ENCODE results near the gene RAB4B.

RAB4B gene

DNA sequence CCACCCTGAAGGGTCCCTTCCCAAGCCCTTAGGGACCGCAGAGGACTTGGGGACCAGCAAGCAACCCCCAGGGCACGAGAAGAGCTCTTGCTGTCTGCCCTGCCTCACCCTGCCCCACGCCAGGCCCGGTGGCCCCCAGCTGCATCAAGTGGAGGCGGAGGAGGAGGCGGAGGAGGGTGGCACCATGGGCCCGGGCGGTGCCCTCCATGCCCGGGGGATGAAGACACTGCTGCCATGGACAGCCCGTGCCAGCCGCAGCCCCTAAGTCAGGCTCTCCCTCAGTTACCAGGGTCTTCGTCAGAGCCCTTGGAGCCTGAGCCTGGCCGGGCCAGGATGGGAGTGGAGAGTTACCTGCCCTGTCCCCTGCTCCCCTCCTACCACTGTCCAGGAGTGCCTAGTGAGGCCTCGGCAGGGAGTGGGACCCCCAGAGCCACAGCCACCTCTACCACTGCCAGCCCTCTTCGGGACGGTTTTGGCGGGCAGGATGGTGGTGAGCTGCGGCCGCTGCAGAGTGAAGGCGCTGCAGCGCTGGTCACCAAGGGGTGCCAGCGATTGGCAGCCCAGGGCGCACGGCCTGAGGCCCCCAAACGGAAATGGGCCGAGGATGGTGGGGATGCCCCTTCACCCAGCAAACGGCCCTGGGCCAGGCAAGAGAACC lies 22.4 kb downstream of the RAB4B start:
- no peak for DNase-seq (ENCODE audit: low read depth in 1 of 2, low spot score in 1 of 2)
- TF ChIP-seq GABPA (IDR thresholded peaks at IDR 0.05; ENCODE audit: low read depth) (no peak), SPI1 (IDR thresholded peaks at IDR 0.05; ENCODE audit: borderline replicate concordance, low read depth) (no peak)
- H3K4me3 ChIP-seq (replicated peaks; ENCODE audit: insufficient read depth, low read length) = peak overlapping the region; percentile 90
- no peaks in the 10 kb centered on the region for H3K27me3 ChIP-seq (ENCODE audit: insufficient read depth, poor library complexity, severe bottlenecking)
- peak overlapping the region; percentile 91 for H3K27ac ChIP-seq (replicated peaks)

DNA sequence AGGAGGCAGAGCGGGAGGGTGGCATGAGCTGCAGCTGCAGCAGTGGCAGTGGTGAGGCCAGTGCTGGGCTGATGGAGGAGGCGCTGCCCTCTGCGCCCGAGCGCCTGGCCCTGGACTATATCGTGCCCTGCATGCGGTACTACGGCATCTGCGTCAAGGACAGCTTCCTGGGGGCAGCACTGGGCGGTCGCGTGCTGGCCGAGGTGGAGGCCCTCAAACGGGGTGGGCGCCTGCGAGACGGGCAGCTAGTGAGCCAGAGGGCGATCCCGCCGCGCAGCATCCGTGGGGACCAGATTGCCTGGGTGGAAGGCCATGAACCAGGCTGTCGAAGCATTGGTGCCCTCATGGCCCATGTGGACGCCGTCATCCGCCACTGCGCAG lies 22.9 kb downstream of the RAB4B start:
- Histone ChIP-seq H3K27me3 (ENCODE audit: insufficient read depth, poor library complexity, severe bottlenecking) (no peaks in the 10 kb centered on the region), H3K27ac (replicated peaks) (0 out of 2 replicates have a peak overlapping the region, but pooled peaks have one; percentile 19), H3K4me3 (replicated peaks; ENCODE audit: insufficient read depth, low read length) (no peak overlapping the region; the same call in 1 of the 2 replicates)
- no peak for TF ChIP-seq SPI1 (IDR thresholded peaks at IDR 0.05; ENCODE audit: borderline replicate concordance, low read depth)
- no peak for DNase-seq (ENCODE audit: low read depth in 1 of 2, low spot score in 1 of 2)

DNA sequence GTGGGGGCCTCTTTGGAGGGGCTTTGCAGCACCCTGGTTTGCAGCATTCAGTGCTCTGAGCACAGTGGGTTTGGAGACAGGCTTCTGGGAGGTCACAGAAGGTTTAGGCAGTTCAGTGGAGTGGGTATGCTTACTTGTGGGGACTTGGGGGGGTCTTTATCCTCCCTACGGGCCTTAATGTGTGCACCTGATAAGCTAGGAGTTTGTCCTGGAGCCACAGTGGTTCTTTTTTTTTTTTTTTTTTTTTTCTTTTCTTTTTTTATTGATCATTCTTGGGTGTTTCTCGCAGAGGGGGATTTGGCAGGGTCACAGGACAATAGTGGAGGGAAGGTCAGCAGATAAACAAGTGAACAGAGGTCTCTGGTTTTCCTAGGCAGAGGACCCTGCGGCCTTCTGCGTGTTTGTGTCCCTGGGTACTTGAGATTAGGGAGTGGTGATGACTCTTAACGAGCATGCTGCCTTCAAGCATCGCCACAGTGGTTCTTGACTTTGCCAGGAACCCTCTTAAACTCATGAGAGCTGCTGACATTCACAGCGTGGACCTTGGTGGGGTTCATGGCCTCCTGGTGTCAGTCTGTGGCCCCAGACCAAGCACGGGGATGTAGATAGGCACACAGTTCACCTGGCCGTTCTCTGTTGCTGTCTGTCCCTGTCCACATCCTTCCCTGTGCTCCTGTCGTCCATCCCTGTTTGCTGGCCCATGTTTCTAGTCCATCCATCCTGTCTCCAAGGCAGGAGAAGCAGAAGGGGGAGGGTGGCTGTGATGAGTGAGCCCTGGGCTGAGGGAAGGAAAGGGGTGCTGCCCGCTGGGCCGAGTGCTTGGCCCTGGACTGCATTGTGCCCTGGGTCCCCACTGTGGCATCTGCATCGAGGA lies 23.6 kb downstream of the RAB4B start:
- Histone ChIP-seq H3K27me3 (ENCODE audit: insufficient read depth, poor library complexity, severe bottlenecking) (no peaks in the 10 kb centered on the region), H3K27ac (replicated peaks) (peak overlapping the region; percentile 36), H3K4me3 (replicated peaks; ENCODE audit: insufficient read depth, low read length) (no peak overlapping the region; the same call in 1 of the 2 replicates)
- no peak for DNase-seq (ENCODE audit: low read depth in 1 of 2, low spot score in 1 of 2)
- TF ChIP-seq SPI1 (IDR thresholded peaks at IDR 0.05; ENCODE audit: borderline replicate concordance, low read depth) = no peak
- TF ChIP-seq, protein P1, sequence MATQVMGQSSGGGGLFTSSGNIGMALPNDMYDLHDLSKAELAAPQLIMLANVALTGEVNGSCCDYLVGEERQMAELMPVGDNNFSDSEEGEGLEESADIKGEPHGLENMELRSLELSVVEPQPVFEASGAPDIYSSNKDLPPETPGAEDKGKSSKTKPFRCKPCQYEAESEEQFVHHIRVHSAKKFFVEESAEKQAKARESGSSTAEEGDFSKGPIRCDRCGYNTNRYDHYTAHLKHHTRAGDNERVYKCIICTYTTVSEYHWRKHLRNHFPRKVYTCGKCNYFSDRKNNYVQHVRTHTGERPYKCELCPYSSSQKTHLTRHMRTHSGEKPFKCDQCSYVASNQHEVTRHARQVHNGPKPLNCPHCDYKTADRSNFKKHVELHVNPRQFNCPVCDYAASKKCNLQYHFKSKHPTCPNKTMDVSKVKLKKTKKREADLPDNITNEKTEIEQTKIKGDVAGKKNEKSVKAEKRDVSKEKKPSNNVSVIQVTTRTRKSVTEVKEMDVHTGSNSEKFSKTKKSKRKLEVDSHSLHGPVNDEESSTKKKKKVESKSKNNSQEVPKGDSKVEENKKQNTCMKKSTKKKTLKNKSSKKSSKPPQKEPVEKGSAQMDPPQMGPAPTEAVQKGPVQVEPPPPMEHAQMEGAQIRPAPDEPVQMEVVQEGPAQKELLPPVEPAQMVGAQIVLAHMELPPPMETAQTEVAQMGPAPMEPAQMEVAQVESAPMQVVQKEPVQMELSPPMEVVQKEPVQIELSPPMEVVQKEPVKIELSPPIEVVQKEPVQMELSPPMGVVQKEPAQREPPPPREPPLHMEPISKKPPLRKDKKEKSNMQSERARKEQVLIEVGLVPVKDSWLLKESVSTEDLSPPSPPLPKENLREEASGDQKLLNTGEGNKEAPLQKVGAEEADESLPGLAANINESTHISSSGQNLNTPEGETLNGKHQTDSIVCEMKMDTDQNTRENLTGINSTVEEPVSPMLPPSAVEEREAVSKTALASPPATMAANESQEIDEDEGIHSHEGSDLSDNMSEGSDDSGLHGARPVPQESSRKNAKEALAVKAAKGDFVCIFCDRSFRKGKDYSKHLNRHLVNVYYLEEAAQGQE (IDR thresholded peaks at IDR 0.05; ENCODE audit: insufficient replicate concordance, low read depth) = no peak
- TF ChIP-seq POLR2AphosphoS5 (IDR thresholded peaks at IDR 0.05; ENCODE audit: low read depth) = peak; percentile 30; the same call in 1 of the 2 replicates

DNA sequence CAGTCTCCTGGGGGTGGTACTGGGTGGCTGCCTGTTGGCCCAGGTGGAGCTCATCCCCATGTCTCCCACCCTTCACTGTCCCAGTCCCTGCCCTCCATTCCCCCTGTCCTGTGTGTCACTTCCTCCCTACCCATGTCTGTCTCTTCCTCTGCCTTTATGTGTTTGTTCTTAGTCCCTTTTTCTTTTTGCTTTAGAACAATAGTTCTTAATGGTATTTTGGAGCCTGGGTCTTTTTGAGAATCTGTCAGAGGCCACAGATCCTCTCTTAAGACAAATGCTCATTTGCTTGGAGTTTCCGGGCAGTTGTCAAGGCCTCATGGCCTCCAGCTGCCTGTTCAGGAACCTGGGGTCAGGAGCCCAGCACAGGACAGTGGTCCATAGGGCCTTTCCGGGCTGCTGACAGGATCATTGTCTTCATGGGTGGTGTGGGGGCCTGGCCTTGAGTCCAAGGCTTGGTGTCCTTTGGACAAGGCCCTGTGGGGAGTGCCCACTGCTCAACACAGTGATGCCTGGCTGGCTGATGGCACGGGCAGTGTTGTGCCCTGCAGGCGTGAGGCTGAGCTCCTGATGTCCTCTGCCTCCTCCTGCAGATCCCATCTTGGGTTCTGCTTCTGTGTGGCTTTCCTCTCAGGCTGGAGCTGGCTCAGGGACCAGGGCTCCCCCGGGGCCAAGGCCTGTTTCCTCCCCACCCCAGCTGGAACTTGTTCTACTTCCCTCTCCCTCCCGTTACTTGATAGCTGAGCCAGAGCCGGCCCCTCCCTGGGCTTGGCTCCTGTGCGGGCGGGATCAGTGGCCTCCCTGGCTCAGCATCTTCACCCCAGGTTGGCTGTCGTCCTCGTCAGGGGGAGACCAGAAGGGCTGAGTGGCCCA lies 24.5 kb downstream of the RAB4B start:
- peak overlapping the region; percentile 49 for H3K27ac ChIP-seq (replicated peaks)
- peak overlapping the region; percentile 23 for H3K4me3 ChIP-seq (replicated peaks; ENCODE audit: insufficient read depth, low read length)
- DNase-seq (ENCODE audit: low read depth in 1 of 2, low spot score in 1 of 2) = peak in 1 of 2 experiments; percentile 72
- TF ChIP-seq POLR2AphosphoS5 (IDR thresholded peaks at IDR 0.05; ENCODE audit: low read depth) = no peak
- TF ChIP-seq SPI1 (IDR thresholded peaks at IDR 0.05; ENCODE audit: borderline replicate concordance, low read depth) = peak; percentile 51; the same call in 1 of the 2 replicates
- no peak for TF ChIP-seq GABPA (IDR thresholded peaks at IDR 0.05; ENCODE audit: low read depth)
- TF ChIP-seq, protein P1 (IDR thresholded peaks at IDR 0.05; ENCODE audit: insufficient replicate concordance, low read depth) = no peak
- no peaks in the 10 kb centered on the region for H3K27me3 ChIP-seq (ENCODE audit: insufficient read depth, poor library complexity, severe bottlenecking)

DNA sequence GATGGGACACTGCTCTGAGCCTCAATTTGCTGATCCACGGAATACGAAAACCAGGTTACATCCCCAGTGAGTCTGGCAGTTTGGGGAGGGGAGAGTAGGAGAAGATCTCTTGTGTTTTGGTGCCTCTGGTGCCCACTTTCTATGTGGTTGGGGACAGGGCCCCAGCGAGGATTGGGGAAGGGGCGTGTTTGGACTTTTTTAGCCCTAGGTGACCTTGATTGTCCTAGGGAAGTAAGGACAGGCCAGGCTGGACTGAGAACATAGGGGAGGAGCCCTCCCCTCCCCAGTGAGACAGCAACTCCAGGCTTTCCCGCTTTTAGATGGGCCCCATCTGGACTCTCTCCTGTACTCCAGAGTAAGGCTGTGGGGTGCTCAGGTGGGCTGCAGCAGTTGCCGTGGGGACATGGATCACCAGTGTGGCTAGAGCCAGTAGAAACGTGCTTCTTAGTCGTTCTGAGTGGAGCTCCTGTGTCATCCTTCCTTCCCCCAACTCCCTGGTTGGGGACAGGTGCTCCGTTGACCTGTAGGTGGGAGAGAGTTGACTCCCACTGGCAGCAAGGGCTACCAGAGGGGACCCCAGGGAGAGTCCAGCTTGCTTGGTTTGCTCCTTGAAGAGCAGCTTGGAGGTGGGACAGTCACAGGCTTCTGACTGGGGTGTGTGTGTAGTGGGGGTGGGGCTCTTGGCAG lies 25.3 kb downstream of the RAB4B start:
- no peak for DNase-seq (ENCODE audit: low read depth in 1 of 2, low spot score in 1 of 2)
- Histone ChIP-seq H3K4me3 (replicated peaks; ENCODE audit: insufficient read depth, low read length) (peak overlapping the region; percentile 7), H3K27ac (replicated peaks) (peak overlapping the region; percentile 49)

More for the DNA sequence above, 25.3 kb downstream of the RAB4B start:
- no peak for TF ChIP-seq SPI1 (IDR thresholded peaks at IDR 0.05; ENCODE audit: borderline replicate concordance, low read depth)
- TF ChIP-seq, protein P2, sequence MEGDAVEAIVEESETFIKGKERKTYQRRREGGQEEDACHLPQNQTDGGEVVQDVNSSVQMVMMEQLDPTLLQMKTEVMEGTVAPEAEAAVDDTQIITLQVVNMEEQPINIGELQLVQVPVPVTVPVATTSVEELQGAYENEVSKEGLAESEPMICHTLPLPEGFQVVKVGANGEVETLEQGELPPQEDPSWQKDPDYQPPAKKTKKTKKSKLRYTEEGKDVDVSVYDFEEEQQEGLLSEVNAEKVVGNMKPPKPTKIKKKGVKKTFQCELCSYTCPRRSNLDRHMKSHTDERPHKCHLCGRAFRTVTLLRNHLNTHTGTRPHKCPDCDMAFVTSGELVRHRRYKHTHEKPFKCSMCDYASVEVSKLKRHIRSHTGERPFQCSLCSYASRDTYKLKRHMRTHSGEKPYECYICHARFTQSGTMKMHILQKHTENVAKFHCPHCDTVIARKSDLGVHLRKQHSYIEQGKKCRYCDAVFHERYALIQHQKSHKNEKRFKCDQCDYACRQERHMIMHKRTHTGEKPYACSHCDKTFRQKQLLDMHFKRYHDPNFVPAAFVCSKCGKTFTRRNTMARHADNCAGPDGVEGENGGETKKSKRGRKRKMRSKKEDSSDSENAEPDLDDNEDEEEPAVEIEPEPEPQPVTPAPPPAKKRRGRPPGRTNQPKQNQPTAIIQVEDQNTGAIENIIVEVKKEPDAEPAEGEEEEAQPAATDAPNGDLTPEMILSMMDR (IDR thresholded peaks at IDR 0.05; ENCODE audit: insufficient read depth, low read length) = no peak
- TF ChIP-seq, protein P1 (IDR thresholded peaks at IDR 0.05; ENCODE audit: insufficient replicate concordance, low read depth) = no peak
- no peak for TF ChIP-seq GABPA (IDR thresholded peaks at IDR 0.05; ENCODE audit: low read depth)
- no peak for TF ChIP-seq POLR2AphosphoS5 (IDR thresholded peaks at IDR 0.05; ENCODE audit: low read depth)
- no peaks in the 10 kb centered on the region for H3K27me3 ChIP-seq (ENCODE audit: insufficient read depth, poor library complexity, severe bottlenecking)

Data from HL-60 (cell line).